ENCODE measurements around the gene REST.

REST gene

GRCh38 chr4:56986952-56987351, 79.3 kb downstream of the REST start:
- TF ChIP-seq, protein P1, sequence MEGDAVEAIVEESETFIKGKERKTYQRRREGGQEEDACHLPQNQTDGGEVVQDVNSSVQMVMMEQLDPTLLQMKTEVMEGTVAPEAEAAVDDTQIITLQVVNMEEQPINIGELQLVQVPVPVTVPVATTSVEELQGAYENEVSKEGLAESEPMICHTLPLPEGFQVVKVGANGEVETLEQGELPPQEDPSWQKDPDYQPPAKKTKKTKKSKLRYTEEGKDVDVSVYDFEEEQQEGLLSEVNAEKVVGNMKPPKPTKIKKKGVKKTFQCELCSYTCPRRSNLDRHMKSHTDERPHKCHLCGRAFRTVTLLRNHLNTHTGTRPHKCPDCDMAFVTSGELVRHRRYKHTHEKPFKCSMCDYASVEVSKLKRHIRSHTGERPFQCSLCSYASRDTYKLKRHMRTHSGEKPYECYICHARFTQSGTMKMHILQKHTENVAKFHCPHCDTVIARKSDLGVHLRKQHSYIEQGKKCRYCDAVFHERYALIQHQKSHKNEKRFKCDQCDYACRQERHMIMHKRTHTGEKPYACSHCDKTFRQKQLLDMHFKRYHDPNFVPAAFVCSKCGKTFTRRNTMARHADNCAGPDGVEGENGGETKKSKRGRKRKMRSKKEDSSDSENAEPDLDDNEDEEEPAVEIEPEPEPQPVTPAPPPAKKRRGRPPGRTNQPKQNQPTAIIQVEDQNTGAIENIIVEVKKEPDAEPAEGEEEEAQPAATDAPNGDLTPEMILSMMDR (IDR thresholded peaks at IDR 0.05; ENCODE audit: low read depth, low read length, missing control alignments): no peak
- no peak for DNase-seq (ENCODE audit: low read depth)
- no peak overlapping the region for H3K4me3 ChIP-seq (ENCODE audit: low read depth, low read length)
- in situ Hi-C loops (cut with HindIII; ENCODE audit: low sequenced_read_pairs): no loop called here

GRCh38 chr4:56990109-56990905, 82.6 kb downstream of the REST start:
- no peak for DNase-seq (ENCODE audit: low read depth)
- in situ Hi-C loops (cut with HindIII; ENCODE audit: low sequenced_read_pairs): no loop called here
- TF ChIP-seq, protein P1 (IDR thresholded peaks at IDR 0.05; ENCODE audit: low read depth, low read length, missing control alignments): no peak
- H3K4me3 ChIP-seq (ENCODE audit: low read depth, low read length): no peak overlapping the region

- in situ Hi-C loops (cut with HindIII; ENCODE audit: low sequenced_read_pairs): no loop called here
- DNase-seq (ENCODE audit: low read depth): peak; percentile 93
- no peak overlapping the region for H3K4me3 ChIP-seq (ENCODE audit: low read depth, low read length)
- TF ChIP-seq, protein P1 (IDR thresholded peaks at IDR 0.05; ENCODE audit: low read depth, low read length, missing control alignments): no peak
Observed at GRCh38 chr4:56995525-56995924, 87.8 kb downstream of the REST start.

DNA sequence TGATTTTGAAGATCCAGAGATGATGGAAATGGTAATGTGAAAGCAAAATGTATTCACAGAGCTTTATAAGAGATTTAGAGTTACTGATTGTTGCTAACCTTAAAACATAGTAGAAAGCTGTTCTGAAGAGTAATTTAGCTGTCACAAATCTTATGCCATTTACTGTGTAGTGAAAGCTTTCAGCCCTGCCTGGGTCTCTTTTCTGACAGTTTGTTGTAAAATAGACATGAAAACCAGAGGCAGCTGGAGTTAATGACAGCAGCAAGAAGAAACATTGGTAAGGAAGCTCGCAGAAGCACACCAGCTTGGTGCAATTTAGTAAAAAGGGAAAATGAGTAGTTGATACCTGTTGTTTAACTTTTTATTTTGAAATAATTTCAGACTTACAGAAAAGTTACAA, 92.1 kb downstream of the REST start:
- TF ChIP-seq, protein P1 (IDR thresholded peaks at IDR 0.05; ENCODE audit: low read depth, low read length, missing control alignments): no peak
- no peak for DNase-seq (ENCODE audit: low read depth)
- in situ Hi-C loops (cut with HindIII; ENCODE audit: low sequenced_read_pairs): no loop called here
- H3K4me3 ChIP-seq (ENCODE audit: low read depth, low read length): no peak overlapping the region

DNA sequence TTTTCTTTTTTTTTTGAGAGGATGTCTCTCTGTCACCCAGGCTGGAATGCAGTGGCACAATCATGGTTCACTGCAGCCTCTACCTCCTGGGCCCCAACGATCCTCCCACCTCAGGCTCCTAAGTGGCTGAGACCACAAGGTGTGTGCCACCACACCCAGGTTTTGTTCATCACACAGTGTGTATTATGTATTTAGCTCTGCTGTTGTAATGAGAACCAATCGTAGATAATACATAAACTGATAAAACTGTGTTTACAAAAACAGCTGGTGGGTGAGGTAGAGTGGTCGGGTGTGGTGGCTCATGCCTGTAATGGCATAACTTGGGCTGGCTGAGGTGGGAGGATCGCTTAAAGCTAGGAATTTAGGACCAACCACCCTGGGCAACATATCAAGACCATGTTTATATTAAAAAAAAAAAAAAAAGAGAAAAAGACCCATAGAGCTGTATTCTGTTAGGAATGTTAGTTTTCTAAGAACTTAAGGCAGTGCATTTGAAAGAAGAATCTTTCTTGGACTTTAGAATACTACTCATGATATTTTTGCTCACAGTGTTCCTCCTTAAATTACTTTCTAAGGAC, 105.9 kb downstream of the REST start:
- H3K4me3 ChIP-seq (ENCODE audit: low read depth, low read length): no peak overlapping the region
- in situ Hi-C loops (cut with HindIII; ENCODE audit: low sequenced_read_pairs): no loop called here
- no peak for DNase-seq (ENCODE audit: low read depth)
- TF ChIP-seq, protein P1 (IDR thresholded peaks at IDR 0.05; ENCODE audit: low read depth, low read length, missing control alignments): no peak

Data from astrocyte of the cerebellum (primary cell).